ENCODE measurements around the gene MPC1L.

The MPC1L gene

GRCh38 chrX:40607381-40607780, 15.8 kb upstream of the MPC1L start:
- no peak overlapping the region for H3K9ac ChIP-seq (ENCODE audit: low read depth, low read length)
- H3K9me3 ChIP-seq (ENCODE audit: control insufficient read depth, insufficient read depth, low read length): no peaks in the 10 kb centered on the region
- H3K36me3 ChIP-seq (ENCODE audit: insufficient read depth, low read length): no peaks in the 10 kb centered on the region; the same call in 1 of the 2 replicates
- no peaks in the 10 kb centered on the region for H3K4me1 ChIP-seq (ENCODE audit: insufficient read depth, low read length)

GRCh38 chrX:40612511-40612910, 10.7 kb upstream of the MPC1L start:
- no peaks in the 10 kb centered on the region for H3K9me3 ChIP-seq (ENCODE audit: control insufficient read depth, insufficient read depth, low read length)
- no peaks in the 10 kb centered on the region for H3K4me1 ChIP-seq (ENCODE audit: insufficient read depth, low read length)
- H3K9ac ChIP-seq (ENCODE audit: low read depth, low read length): no peak overlapping the region
- H3K36me3 ChIP-seq (ENCODE audit: insufficient read depth, low read length): no peaks in the 10 kb centered on the region

DNA sequence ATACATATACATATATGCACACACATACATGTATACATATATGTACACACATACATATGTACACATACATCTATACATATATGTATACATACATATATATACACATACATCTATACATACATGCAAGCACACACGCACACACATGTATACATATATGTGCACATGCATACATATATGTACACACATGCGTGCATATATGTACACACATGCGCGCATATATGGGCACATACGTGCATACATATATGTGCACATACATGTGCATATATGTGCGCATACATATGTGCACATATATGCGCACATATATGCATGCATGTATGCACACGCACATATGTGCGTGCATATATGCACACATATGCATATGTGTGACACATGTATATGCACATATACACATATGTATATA, 7.3 kb upstream of the MPC1L start:
- H3K4me1 ChIP-seq (ENCODE audit: insufficient read depth, low read length): no peaks in the 10 kb centered on the region
- no peaks in the 10 kb centered on the region for H3K9me3 ChIP-seq (ENCODE audit: control insufficient read depth, insufficient read depth, low read length)

GRCh38 chrX:40617566-40617965, 5.7 kb upstream of the MPC1L start:
- H3K36me3 ChIP-seq (ENCODE audit: insufficient read depth, low read length): no peaks in the 10 kb centered on the region
- no peak overlapping the region for H3K9ac ChIP-seq (ENCODE audit: low read depth, low read length)
- H3K9me3 ChIP-seq (ENCODE audit: control insufficient read depth, insufficient read depth, low read length): no peaks in the 10 kb centered on the region
- no peaks in the 10 kb centered on the region for H3K4me1 ChIP-seq (ENCODE audit: insufficient read depth, low read length)

More for the DNA sequence above, 7.3 kb upstream of the MPC1L start:
- H3K9ac ChIP-seq (ENCODE audit: low read depth, low read length): no peak overlapping the region
- H3K36me3 ChIP-seq (ENCODE audit: insufficient read depth, low read length): no peaks in the 10 kb centered on the region

DNA sequence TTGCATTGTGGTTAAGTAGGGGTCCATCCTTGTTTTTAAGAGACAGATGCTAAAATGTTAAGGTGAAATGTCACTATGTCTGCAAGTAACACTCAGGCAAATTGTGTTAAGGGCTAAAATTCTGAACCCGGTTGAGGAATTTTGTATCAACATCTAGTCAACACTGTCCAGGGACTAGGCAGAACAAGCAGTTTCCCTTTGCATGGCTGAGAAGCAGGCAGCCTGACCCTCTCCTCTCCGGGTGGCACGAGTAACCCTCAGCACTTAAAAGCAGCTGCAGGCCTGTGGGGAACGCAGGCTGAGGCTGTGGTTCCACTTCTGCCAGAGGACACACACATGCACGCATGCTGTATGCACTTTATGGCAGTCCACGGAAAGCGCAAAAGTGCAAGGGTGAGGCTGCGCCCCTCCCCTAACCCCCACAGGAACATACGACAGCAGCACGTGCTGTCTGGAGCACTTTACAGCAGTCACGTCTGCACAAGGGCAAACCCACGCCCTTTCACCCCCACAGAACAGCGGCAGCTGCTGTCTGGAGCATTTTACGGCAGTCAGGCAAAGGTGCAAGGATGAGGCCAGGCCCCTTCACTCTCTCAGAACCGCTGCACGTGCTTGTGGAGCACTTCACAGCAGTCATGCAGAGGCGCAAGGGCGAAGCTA, 619 bp upstream of the MPC1L start:
- Histone ChIP-seq H3K4me1 (ENCODE audit: insufficient read depth, low read length) (no peaks in the 10 kb centered on the region), H3K9ac (ENCODE audit: low read depth, low read length) (no peak overlapping the region), H3K9me3 (ENCODE audit: control insufficient read depth, insufficient read depth, low read length) (no peaks in the 10 kb centered on the region), H3K36me3 (ENCODE audit: insufficient read depth, low read length) (no peaks in the 10 kb centered on the region; the same call in 1 of the 2 replicates)

DNA sequence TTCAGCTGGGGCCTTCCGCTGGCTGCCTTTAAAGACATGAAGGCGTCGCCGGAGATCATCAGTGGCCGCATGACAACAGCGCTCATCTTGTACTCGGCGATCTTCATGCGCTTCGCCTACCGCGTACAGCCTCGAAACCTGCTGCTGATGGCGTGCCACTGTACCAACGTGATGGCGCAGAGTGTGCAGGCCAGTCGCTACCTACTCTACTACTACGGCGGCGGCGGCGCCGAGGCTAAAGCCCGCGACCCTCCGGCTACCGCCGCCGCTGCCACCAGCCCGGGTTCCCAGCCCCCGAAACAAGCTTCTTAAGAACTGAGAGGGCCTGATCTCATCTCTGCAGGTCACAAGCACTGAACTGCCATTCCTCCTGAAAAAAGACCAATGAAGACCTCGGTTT, 437 bp downstream of the MPC1L start:
- H3K9ac ChIP-seq (ENCODE audit: low read depth, low read length): no peak overlapping the region
- H3K36me3 ChIP-seq (ENCODE audit: insufficient read depth, low read length): no peaks in the 10 kb centered on the region; the same call in 1 of the 2 replicates
- no peaks in the 10 kb centered on the region for H3K4me1 ChIP-seq (ENCODE audit: insufficient read depth, low read length)
- H3K9me3 ChIP-seq (ENCODE audit: control insufficient read depth, insufficient read depth, low read length): no peaks in the 10 kb centered on the region

DNA sequence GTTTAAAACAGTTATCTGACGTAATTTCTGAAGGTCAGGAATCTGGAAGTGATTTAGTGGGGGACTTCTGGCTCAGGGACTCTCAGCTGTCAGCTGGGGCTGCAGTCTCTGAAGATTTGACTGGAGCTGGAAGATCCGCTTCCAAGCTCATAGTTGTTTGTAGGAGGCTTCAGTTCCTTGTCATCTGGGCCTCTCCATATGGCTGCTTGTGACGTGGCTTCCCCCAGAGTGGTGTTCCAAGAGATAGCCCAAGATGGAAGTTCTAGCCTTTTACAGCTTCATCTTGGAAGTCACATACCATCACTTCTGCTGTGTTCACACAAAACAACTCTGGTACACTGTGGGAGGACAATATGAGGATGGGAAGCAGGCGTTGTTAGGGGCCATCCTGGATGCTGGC, 2.1 kb downstream of the MPC1L start:
- Histone ChIP-seq H3K36me3 (ENCODE audit: insufficient read depth, low read length) (no peaks in the 10 kb centered on the region; the same call in 1 of the 2 replicates), H3K9ac (ENCODE audit: low read depth, low read length) (no peak overlapping the region), H3K4me1 (ENCODE audit: insufficient read depth, low read length) (no peaks in the 10 kb centered on the region), H3K9me3 (ENCODE audit: control insufficient read depth, insufficient read depth, low read length) (no peaks in the 10 kb centered on the region)

DNA sequence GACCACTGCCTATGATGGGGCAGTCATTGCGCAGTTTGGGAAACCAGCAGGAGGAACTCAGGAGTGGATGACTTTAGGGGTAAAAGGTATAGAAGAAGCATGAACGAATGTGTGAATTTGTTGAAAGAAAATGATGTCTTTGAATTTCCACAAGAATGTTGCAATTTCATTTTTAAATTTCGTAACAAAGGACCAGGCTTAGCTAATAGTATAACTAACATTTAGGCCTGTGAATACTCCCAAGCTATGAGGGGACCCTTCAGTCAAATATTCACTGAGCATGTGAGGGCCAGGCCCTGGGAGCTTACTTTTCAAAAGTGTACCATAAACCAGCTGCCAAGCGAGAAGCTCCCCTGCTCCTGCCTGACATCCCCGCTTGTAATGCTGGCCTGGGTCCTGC, 5.3 kb downstream of the MPC1L start:
- peaks cover 2% of the 10 kb centered on the region; the same call in 1 of the 2 replicates for H3K36me3 ChIP-seq (ENCODE audit: insufficient read depth, low read length)

GRCh38 chrX:40632199-40632598, 9.0 kb downstream of the MPC1L start:
- peaks cover 5% of the 10 kb centered on the region; the same call in 1 of the 2 replicates for H3K36me3 ChIP-seq (ENCODE audit: insufficient read depth, low read length)

More for the DNA sequence above, 5.3 kb downstream of the MPC1L start:
- no peaks in the 10 kb centered on the region for H3K4me1 ChIP-seq (ENCODE audit: insufficient read depth, low read length)
- no peaks in the 10 kb centered on the region for H3K9me3 ChIP-seq (ENCODE audit: control insufficient read depth, insufficient read depth, low read length)
- H3K9ac ChIP-seq (ENCODE audit: low read depth, low read length): no peak overlapping the region

GRCh38 chrX:40637687-40638086, 14.5 kb downstream of the MPC1L start:
- Histone ChIP-seq H3K4me1 (ENCODE audit: insufficient read depth, low read length) (no peaks in the 10 kb centered on the region), H3K9me3 (ENCODE audit: control insufficient read depth, insufficient read depth, low read length) (no peaks in the 10 kb centered on the region), H3K36me3 (ENCODE audit: insufficient read depth, low read length) (peaks cover 5% of the 10 kb centered on the region; the same call in 1 of the 2 replicates)

More at GRCh38 chrX:40632199-40632598, 9.0 kb downstream of the MPC1L start:
- Histone ChIP-seq H3K9ac (ENCODE audit: low read depth, low read length) (no peak overlapping the region), H3K4me1 (ENCODE audit: insufficient read depth, low read length) (no peaks in the 10 kb centered on the region), H3K9me3 (ENCODE audit: control insufficient read depth, insufficient read depth, low read length) (no peaks in the 10 kb centered on the region)

GRCh38 chrX:40644176-40644575, 20.9 kb downstream of the MPC1L start:
- H3K9ac ChIP-seq (ENCODE audit: low read depth, low read length): no peak overlapping the region

More at GRCh38 chrX:40637687-40638086, 14.5 kb downstream of the MPC1L start:
- H3K9ac ChIP-seq (ENCODE audit: low read depth, low read length): no peak overlapping the region

GRCh38 chrX:40644821-40645358, 21.7 kb downstream of the MPC1L start:
- Histone ChIP-seq H3K4me1 (ENCODE audit: insufficient read depth, low read length) (no peaks in the 10 kb centered on the region), H3K36me3 (ENCODE audit: insufficient read depth, low read length) (no peaks in the 10 kb centered on the region), H3K9me3 (ENCODE audit: control insufficient read depth, insufficient read depth, low read length) (no peaks in the 10 kb centered on the region), H3K9ac (ENCODE audit: low read depth, low read length) (no peak overlapping the region)

More at GRCh38 chrX:40644176-40644575, 20.9 kb downstream of the MPC1L start:
- Histone ChIP-seq H3K36me3 (ENCODE audit: insufficient read depth, low read length) (no peaks in the 10 kb centered on the region), H3K9me3 (ENCODE audit: control insufficient read depth, insufficient read depth, low read length) (no peaks in the 10 kb centered on the region), H3K4me1 (ENCODE audit: insufficient read depth, low read length) (no peaks in the 10 kb centered on the region)

- no peaks in the 10 kb centered on the region for H3K36me3 ChIP-seq (ENCODE audit: insufficient read depth, low read length)
Observed at GRCh38 chrX:40646489-40647306, 23.5 kb downstream of the MPC1L start.

DNA sequence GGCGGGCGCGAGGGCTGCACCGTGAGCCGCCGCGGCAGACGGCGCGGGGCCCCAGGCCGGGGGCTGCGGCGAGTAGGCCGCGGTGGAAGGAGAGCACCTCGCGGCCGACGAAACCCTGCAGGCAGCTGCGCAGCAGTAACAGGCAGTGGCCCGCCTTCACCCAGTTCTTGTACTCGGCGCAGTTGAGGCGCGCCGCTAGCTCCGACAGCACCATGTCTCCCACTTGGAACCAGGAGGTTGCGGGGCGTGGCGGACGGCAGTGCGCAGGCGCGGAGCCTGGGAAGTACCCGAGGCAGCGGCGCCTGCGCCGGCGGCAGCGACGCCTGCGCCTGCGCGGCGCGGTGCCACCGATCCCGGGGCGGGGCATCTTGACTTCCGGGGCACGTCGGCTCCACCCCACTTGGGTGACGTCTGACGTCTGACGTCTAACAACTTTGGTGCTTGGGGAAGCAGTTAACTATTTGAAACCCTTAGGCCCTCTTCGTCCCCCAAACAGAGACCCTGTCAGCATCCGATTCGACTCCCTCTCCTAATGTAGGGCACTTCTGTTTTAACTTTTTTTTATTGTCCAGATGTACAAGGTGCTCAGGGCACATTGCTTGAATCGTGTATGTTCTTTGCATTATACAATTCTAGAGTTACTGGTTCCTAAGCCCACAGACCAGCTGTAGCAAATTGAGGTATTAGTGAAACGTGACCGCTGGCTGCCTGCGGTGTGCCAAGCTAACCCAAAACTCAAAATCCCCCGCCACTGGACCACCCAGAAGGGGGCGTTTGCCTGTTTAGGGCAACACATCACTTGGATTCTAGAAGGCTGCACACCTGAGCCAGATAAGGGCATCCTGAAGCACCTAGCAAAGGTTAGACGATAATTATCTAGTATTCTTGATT, 24.3 kb downstream of the MPC1L start, which contains the start of gene CXorf38:
CXorf38 (minus strand) TSS at position 255 of the 891 bp plus-strand sequence; CDS start at position 214, 41 bp downstream.
- H3K9me3 ChIP-seq (ENCODE audit: control insufficient read depth, insufficient read depth, low read length): no peaks in the 10 kb centered on the region
- no peaks in the 10 kb centered on the region for H3K36me3 ChIP-seq (ENCODE audit: insufficient read depth, low read length)
- H3K4me1 ChIP-seq (ENCODE audit: insufficient read depth, low read length): no peaks in the 10 kb centered on the region
- H3K9ac ChIP-seq (ENCODE audit: low read depth, low read length): peak within 1 kb of the TSS; percentile 72

More at GRCh38 chrX:40646489-40647306, 23.5 kb downstream of the MPC1L start:
- Histone ChIP-seq H3K9me3 (ENCODE audit: control insufficient read depth, insufficient read depth, low read length) (no peaks in the 10 kb centered on the region), H3K4me1 (ENCODE audit: insufficient read depth, low read length) (no peaks in the 10 kb centered on the region), H3K9ac (ENCODE audit: low read depth, low read length) (peak overlapping the region; percentile 72)

Data from ES-I3 (cell line).